Measurements from ENCODE around the gene TMC4.

Gene TMC4

GRCh38 chr19:54138489-54139256 lies 34.3 kb downstream of the TMC4 start:
- no peak for TF ChIP-seq CTCF (IDR thresholded peaks at IDR 0.05)
- H3K27ac Mint-ChIP-seq = peak overlapping the region; percentile 96
- peaks cover 3% of the 10 kb centered on the region for H3K27me3 Mint-ChIP-seq (ENCODE audit: low read depth, poor library complexity)
- DNase-seq = peak; percentile 20
- peaks cover 6% of the 10 kb centered on the region for H3K9me3 Mint-ChIP-seq
- H3K36me3 Mint-ChIP-seq (ENCODE audit: low read depth) = peaks cover 27% of the 10 kb centered on the region
- H3K4me1 Mint-ChIP-seq = peaks cover 55% of the 10 kb centered on the region
- H3K4me3 Mint-ChIP-seq = peak overlapping the region; percentile 92

- peak; percentile 26 for TF ChIP-seq CTCF (IDR thresholded peaks at IDR 0.05)
- Mint-ChIP-seq H3K27me3 (ENCODE audit: low read depth, poor library complexity) (peaks cover 3% of the 10 kb centered on the region), H3K9me3 (peaks cover 6% of the 10 kb centered on the region), H3K36me3 (ENCODE audit: low read depth) (peaks cover 19% of the 10 kb centered on the region), H3K27ac (peak within 1 kb of the TSS; percentile 98), H3K4me1 (peaks cover 55% of the 10 kb centered on the region), H3K4me3 (peak within 1 kb of the TSS; percentile 92)
- DNase-seq = peak; percentile 60
Observed at GRCh38 chr19:54137699-54138488, 35.1 kb downstream of the TMC4 start, which contains the start of gene CNOT3. CNOT3 (plus strand) TSS chr19:54137762; CDS start chr19:54142979, 5,217 bp downstream.

GRCh38 chr19:54136864-54137698 lies 35.9 kb downstream of the TMC4 start:
- peak; percentile 97 for DNase-seq
- peak overlapping the region; percentile 98 for H3K27ac Mint-ChIP-seq
- peaks cover 3% of the 10 kb centered on the region for H3K27me3 Mint-ChIP-seq (ENCODE audit: low read depth, poor library complexity)
- TF ChIP-seq CTCF (IDR thresholded peaks at IDR 0.05) = no peak
- peaks cover 11% of the 10 kb centered on the region for H3K36me3 Mint-ChIP-seq (ENCODE audit: low read depth)
- peak overlapping the region; percentile 92 for H3K4me3 Mint-ChIP-seq
- H3K9me3 Mint-ChIP-seq = peaks cover 6% of the 10 kb centered on the region
- H3K4me1 Mint-ChIP-seq = peaks cover 50% of the 10 kb centered on the region

- Mint-ChIP-seq H3K4me1 (peaks cover 46% of the 10 kb centered on the region), H3K27me3 (ENCODE audit: low read depth, poor library complexity) (peaks cover 3% of the 10 kb centered on the region), H3K4me3 (peak overlapping the region; percentile 92), H3K9me3 (peaks cover 6% of the 10 kb centered on the region), H3K27ac (peak overlapping the region; percentile 98), H3K36me3 (ENCODE audit: low read depth) (peaks cover 8% of the 10 kb centered on the region)
- DNase-seq = no peak
- no peak for TF ChIP-seq CTCF (IDR thresholded peaks at IDR 0.05)
Observed at GRCh38 chr19:54136086-54136863, 36.7 kb downstream of the TMC4 start.

GRCh38 chr19:54133957-54134590 lies 38.9 kb downstream of the TMC4 start:
- Mint-ChIP-seq H3K9me3 (peaks cover 6% of the 10 kb centered on the region), H3K36me3 (ENCODE audit: low read depth) (no peaks in the 10 kb centered on the region), H3K27ac (peak overlapping the region; percentile 31), H3K27me3 (ENCODE audit: low read depth, poor library complexity) (peaks cover 3% of the 10 kb centered on the region), H3K4me1 (peaks cover 27% of the 10 kb centered on the region), H3K4me3 (no peak overlapping the region)
- no peak for TF ChIP-seq CTCF (IDR thresholded peaks at IDR 0.05)
- no peak for DNase-seq
